Measurements from ENCODE around the gene ABCA7.

DNA sequence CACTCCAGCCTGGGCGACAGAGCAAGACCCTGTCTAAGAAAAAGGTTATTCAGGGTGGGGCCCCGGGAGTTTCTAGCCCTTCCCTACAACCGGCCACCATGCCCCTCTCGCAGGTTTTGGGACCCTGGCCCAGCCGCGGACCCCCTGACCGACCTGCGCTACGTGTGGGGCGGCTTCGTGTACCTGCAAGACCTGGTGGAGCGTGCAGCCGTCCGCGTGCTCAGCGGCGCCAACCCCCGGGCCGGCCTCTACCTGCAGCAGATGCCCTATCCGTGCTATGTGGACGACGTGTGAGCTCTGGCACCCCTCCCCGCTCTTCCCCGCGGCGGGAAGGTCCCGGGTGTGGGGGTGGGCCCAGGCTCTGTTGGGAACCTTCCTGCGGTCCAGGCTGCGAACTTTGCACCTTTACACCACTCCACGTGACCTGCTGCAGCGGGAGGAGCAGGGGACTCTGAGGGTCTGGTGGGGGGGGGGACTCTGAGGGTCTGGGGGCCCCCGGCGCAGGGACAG lies 6.3 kb downstream of the ABCA7 start:
- TF ChIP-seq, protein P1, sequence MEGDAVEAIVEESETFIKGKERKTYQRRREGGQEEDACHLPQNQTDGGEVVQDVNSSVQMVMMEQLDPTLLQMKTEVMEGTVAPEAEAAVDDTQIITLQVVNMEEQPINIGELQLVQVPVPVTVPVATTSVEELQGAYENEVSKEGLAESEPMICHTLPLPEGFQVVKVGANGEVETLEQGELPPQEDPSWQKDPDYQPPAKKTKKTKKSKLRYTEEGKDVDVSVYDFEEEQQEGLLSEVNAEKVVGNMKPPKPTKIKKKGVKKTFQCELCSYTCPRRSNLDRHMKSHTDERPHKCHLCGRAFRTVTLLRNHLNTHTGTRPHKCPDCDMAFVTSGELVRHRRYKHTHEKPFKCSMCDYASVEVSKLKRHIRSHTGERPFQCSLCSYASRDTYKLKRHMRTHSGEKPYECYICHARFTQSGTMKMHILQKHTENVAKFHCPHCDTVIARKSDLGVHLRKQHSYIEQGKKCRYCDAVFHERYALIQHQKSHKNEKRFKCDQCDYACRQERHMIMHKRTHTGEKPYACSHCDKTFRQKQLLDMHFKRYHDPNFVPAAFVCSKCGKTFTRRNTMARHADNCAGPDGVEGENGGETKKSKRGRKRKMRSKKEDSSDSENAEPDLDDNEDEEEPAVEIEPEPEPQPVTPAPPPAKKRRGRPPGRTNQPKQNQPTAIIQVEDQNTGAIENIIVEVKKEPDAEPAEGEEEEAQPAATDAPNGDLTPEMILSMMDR (IDR thresholded peaks at IDR 0.05), result no peak
- TF ChIP-seq, protein P2, sequence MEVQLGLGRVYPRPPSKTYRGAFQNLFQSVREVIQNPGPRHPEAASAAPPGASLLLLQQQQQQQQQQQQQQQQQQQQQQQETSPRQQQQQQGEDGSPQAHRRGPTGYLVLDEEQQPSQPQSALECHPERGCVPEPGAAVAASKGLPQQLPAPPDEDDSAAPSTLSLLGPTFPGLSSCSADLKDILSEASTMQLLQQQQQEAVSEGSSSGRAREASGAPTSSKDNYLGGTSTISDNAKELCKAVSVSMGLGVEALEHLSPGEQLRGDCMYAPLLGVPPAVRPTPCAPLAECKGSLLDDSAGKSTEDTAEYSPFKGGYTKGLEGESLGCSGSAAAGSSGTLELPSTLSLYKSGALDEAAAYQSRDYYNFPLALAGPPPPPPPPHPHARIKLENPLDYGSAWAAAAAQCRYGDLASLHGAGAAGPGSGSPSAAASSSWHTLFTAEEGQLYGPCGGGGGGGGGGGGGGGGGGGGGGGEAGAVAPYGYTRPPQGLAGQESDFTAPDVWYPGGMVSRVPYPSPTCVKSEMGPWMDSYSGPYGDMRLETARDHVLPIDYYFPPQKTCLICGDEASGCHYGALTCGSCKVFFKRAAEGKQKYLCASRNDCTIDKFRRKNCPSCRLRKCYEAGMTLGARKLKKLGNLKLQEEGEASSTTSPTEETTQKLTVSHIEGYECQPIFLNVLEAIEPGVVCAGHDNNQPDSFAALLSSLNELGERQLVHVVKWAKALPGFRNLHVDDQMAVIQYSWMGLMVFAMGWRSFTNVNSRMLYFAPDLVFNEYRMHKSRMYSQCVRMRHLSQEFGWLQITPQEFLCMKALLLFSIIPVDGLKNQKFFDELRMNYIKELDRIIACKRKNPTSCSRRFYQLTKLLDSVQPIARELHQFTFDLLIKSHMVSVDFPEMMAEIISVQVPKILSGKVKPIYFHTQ (CRISPR knock-in tag; IDR thresholded peaks at IDR 0.05), result no peak
- TF ChIP-seq ZNF138 (CRISPR knock-in tag; conservative IDR thresholded peaks at IDR 0.05) (no peak), JAZF1 (CRISPR knock-in tag; IDR thresholded peaks at IDR 0.05) (no peak), TEAD4 (CRISPR knock-in tag; IDR thresholded peaks at IDR 0.05) (no peak), SOX15 (CRISPR knock-in tag; IDR thresholded peaks at IDR 0.05) (no peak), CBFB (CRISPR knock-in tag; IDR thresholded peaks at IDR 0.05; ENCODE audit: low read depth) (no peak), CREB1 (CRISPR knock-in tag; IDR thresholded peaks at IDR 0.05) (no peak), TP53 (CRISPR knock-in tag; IDR thresholded peaks at IDR 0.05) (no peak), ETV6 (CRISPR knock-in tag; IDR thresholded peaks at IDR 0.05) (no peak)
- TF ChIP-seq, protein P3, sequence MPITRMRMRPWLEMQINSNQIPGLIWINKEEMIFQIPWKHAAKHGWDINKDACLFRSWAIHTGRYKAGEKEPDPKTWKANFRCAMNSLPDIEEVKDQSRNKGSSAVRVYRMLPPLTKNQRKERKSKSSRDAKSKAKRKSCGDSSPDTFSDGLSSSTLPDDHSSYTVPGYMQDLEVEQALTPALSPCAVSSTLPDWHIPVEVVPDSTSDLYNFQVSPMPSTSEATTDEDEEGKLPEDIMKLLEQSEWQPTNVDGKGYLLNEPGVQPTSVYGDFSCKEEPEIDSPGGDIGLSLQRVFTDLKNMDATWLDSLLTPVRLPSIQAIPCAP (CRISPR knock-in tag; IDR thresholded peaks at IDR 0.05), result no peak
- TF ChIP-seq, protein P4, sequence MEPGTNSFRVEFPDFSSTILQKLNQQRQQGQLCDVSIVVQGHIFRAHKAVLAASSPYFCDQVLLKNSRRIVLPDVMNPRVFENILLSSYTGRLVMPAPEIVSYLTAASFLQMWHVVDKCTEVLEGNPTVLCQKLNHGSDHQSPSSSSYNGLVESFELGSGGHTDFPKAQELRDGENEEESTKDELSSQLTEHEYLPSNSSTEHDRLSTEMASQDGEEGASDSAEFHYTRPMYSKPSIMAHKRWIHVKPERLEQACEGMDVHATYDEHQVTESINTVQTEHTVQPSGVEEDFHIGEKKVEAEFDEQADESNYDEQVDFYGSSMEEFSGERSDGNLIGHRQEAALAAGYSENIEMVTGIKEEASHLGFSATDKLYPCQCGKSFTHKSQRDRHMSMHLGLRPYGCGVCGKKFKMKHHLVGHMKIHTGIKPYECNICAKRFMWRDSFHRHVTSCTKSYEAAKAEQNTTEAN (CRISPR knock-in tag; IDR thresholded peaks at IDR 0.05), result no peak
- TF ChIP-seq, protein P5, sequence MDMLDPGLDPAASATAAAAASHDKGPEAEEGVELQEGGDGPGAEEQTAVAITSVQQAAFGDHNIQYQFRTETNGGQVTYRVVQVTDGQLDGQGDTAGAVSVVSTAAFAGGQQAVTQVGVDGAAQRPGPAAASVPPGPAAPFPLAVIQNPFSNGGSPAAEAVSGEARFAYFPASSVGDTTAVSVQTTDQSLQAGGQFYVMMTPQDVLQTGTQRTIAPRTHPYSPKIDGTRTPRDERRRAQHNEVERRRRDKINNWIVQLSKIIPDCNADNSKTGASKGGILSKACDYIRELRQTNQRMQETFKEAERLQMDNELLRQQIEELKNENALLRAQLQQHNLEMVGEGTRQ (CRISPR knock-in tag; IDR thresholded peaks at IDR 0.05), result no peak
